ENCODE results near the gene RBM47. TPM values are rescaled to one million over a fixed set of nuclear protein-coding genes. Genes with fewer than 3 reads are reported as not detected.

RBM47 gene
- total and polyA plus RNA-seq, 12 donors, result 0.41 to 14.0 (median 2.1) TPM

DNA sequence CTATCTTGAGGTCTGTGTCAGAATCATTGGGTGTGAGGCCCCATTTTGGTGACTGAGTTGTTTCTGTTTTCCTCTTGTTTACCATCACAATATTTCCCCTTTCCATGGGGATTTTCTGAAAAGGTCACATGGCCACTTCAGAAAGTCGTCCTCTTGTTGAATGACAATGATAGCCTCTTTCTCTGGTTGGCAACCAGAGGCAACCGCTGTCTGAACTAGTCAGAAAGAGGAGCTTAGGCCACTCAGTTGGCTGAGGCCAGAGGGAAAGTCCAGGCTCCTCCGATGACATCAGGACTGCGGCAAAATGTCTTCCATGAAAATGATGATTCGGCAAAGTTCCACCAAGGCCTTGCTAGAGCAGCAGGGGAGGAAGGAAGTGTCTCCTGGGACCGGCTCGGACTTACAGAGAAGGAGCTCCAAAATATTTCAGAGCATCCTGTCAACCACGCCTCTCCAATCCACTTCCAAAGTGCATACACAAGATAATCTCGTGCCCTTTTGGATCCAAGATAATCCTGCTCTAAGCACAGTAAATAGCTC is 19.1 kb upstream of the RBM47 start:
- Histone ChIP-seq H3K9me3 (no peaks in the 10 kb centered on the region), H3K36me3 (no peaks in the 10 kb centered on the region), H3K27ac (peak overlapping the region in 1 of 10 donors; percentile 80), H3K4me3 (no peak overlapping the region), H3K27me3 (no peaks in the 10 kb centered on the region), H3K4me1 (peaks cover 0 to 19% (median 0%) of the 10 kb centered on the region in 9 donors)
- TF ChIP-seq CTCF (IDR thresholded peaks at IDR 0.05), result no peak
- intact Hi-C loops (cut with DNase I), result no loop called here
- ATAC-seq (peak in 5 of 8 donors; percentile 49 to 70 (median 53)), DNase-seq (peak in 1 of 2 donors; percentile 23)
- WGBS, 2 donors, result 39 to 49% methylated on average over 9 of the region's 9 CpGs

- DNase-seq, result no peak
- no peak for ATAC-seq
- Histone ChIP-seq H3K4me1 (peaks cover 0 to 12% (median 0%) of the 10 kb centered on the region in 9 donors), H3K9me3 (no peaks in the 10 kb centered on the region), H3K36me3 (no peaks in the 10 kb centered on the region), H3K27ac (peak overlapping the region in 1 of 10 donors; percentile 80), H3K27me3 (no peaks in the 10 kb centered on the region), H3K4me3 (no peak overlapping the region)
- intact Hi-C loops (cut with DNase I), result no loop called here
- no peak for TF ChIP-seq CTCF (IDR thresholded peaks at IDR 0.05)
These were observed 18.5 kb upstream of the RBM47 start for GRCh38 chr4:40648131-40648530.

DNA sequence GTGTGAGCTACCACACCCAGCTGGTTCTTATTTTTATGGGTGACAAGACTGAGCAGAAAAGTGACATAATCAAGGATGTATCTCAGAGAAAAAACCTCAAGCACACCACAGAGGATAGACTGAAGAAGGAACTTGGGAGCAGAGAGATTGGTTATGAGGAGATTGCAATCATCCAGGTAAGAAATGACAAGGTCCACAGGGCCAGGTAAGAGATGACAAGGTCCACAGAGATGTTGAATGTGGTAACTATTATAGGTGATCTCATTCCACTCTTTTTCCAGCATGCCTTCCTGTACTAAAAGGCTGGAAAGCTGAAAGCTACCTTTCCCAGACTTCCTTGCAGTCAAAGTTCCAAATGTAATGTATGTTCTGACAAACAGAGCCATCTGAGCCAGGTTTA is 15.9 kb upstream of the RBM47 start:
- TF ChIP-seq CTCF (IDR thresholded peaks at IDR 0.05), result no peak
- DNase-seq (no peak), ATAC-seq (no peak)
- peaks cover 0 to 12% (median 0%) of the 10 kb centered on the region in 9 donors for H3K4me1 ChIP-seq
- no peaks in the 10 kb centered on the region for H3K27me3 ChIP-seq
- no peak overlapping the region for H3K27ac ChIP-seq
- H3K9me3 ChIP-seq, result no peaks in the 10 kb centered on the region
- H3K4me3 ChIP-seq, result no peak overlapping the region
- H3K36me3 ChIP-seq, result no peaks in the 10 kb centered on the region
- intact Hi-C loops (cut with DNase I), result no loop called here

GRCh38 chr4:40632080-40632479 is 2.4 kb upstream of the RBM47 start:
- no peak for ATAC-seq
- 73 to 90% methylated on average over 5 of the region's 5 CpGs for WGBS, 2 donors
- TF ChIP-seq CTCF (IDR thresholded peaks at IDR 0.05), result no peak
- H3K36me3 ChIP-seq, result no peaks in the 10 kb centered on the region
- DNase-seq, result no peak
- H3K4me1 ChIP-seq, result peaks cover 0 to 25% (median 0%) of the 10 kb centered on the region in 9 donors
- peaks cover 0 to under 1% (median 0%) of the 10 kb centered on the region in 11 donors for H3K9me3 ChIP-seq
- H3K27me3 ChIP-seq, result peaks cover 0 to 29% (median 21%) of the 10 kb centered on the region in 7 donors
- no peak overlapping the region for H3K4me3 ChIP-seq
- peak overlapping the region in 1 of 10 donors; percentile 96 for H3K27ac ChIP-seq
- intact Hi-C loops (cut with DNase I), result no loop called here
